ENCODE measurements around the gene CCL1.

The CCL1 gene

DNA sequence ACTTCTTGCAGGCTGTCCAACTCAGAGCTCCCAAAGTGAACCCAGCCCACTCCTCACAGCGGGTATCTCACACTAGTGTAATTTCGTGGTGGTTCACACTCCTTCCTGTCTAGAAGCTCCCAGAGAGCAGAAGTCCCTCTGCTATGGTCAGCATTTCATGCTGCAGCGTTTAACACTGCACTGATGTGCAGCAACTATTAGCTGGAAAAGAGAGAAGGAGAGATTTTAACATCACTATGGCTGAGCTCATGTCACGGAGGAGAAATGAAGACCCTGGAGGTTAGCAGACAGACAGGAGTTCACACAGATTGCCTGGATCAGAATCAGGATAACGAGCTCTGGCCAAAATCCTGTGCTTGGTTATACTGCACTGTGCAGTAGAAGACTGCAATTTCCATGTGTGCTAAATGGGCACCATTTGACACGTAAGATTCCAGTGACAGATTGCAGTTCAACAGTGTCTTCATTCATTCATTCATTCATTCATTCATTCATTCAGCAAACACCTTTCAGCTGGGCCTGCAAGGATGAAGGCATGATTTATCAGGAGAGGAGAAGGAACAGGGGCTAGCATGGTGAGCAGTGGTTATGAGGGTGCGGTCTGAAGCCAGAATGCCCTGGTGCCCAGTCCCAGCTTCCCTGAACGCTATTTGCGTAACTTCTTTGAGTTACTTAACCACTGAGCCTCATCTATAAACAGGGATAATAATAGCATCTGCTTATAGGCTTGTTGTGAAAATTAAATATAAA, 5.3 kb upstream of the CCL1 start:
- Histone ChIP-seq H3K36me3 (ENCODE audit: control insufficient read depth in 1 of 2, insufficient read depth in 2 of 2, low read length in 2 of 2) (no peaks in the 10 kb centered on the region), H3K27ac (ENCODE audit: low read length) (no peak overlapping the region), H3K4me1 (ENCODE audit: control insufficient read depth in 1 of 2, insufficient read depth in 2 of 2, low read length in 2 of 2) (no peaks in the 10 kb centered on the region), H3K27me3 (ENCODE audit: low read depth, low read length) (no peaks in the 10 kb centered on the region), H3K4me3 (ENCODE audit: low read depth in 1 of 2, low read length in 2 of 2) (no peak overlapping the region), H3K9me3 (ENCODE audit: control insufficient read depth in 1 of 2, low read length in 2 of 2) (no peaks in the 10 kb centered on the region)

DNA sequence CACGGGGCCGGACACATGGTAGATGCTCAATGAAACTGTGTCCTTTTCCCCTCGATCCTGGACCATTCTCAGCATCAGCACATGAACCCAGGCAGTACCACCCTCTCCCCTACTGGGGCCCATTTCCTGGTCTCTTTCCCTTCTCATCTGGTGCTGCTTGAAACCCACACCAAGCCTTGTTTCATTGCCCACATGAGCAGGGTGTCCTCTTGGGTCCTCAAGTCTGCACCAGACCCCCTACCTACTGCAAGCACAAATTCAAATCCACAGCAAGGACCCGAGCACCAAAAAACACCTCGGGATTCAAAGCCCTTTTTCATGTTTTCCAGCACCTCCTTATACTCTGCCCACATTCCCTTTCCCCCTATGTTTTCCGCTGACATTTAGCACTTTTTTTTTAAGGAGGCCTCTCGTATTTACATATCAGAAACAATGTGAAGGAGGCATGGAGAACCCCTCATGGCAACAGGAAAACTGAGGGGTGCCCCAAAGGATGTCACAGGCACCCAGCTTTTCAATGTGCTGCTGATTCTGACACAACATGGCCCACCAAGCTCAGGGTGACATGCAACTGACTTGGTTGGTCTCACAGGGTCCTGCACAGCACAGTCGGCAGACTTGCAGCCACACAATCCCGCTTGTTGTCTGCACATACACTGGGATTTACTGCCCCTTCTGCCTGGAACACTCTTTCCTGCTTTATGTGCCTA, 4.6 kb upstream of the CCL1 start:
- H3K27me3 ChIP-seq (ENCODE audit: low read depth, low read length) = no peaks in the 10 kb centered on the region
- no peaks in the 10 kb centered on the region for H3K4me1 ChIP-seq (ENCODE audit: control insufficient read depth in 1 of 2, insufficient read depth in 2 of 2, low read length in 2 of 2)
- H3K4me3 ChIP-seq (ENCODE audit: low read depth in 1 of 2, low read length in 2 of 2) = no peak overlapping the region
- H3K27ac ChIP-seq (ENCODE audit: low read length) = no peak overlapping the region
- H3K36me3 ChIP-seq (ENCODE audit: control insufficient read depth in 1 of 2, insufficient read depth in 2 of 2, low read length in 2 of 2) = no peaks in the 10 kb centered on the region
- no peaks in the 10 kb centered on the region for H3K9me3 ChIP-seq (ENCODE audit: control insufficient read depth in 1 of 2, low read length in 2 of 2)

DNA sequence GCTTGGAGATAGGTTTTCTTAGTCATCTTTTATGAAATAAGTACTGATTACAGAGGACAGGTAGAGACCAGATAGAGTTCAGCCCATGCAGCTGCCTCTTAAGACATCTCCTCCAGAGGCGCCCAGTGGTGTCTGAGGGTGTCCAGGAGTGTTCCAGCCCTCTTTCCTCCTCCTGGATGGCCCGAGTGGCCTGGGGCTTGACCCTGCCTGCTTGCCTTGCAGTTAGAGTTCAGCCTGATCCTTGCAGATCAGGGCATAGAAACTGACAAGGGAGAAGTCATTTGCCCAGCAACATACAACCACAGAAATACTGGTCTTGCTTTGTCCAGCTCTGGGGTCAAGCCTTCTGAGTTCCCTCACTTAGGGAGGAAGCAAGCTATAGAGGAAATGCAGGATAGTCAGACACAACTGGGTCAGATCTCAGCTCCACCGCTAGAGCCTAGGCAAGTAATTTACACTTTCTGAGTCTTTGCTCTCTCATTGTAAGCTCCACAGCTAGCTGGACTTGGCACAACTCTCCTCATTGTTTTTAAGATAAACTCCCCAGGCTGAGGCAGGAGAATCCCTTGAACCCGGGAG, 3.6 kb upstream of the CCL1 start:
- H3K4me1 ChIP-seq (ENCODE audit: control insufficient read depth in 1 of 2, insufficient read depth in 2 of 2, low read length in 2 of 2) = no peaks in the 10 kb centered on the region
- no peak overlapping the region for H3K27ac ChIP-seq (ENCODE audit: low read length)
- H3K9me3 ChIP-seq (ENCODE audit: control insufficient read depth in 1 of 2, low read length in 2 of 2) = no peaks in the 10 kb centered on the region
- H3K27me3 ChIP-seq (ENCODE audit: low read depth, low read length) = no peaks in the 10 kb centered on the region
- no peaks in the 10 kb centered on the region for H3K36me3 ChIP-seq (ENCODE audit: control insufficient read depth in 1 of 2, insufficient read depth in 2 of 2, low read length in 2 of 2)
- no peak overlapping the region for H3K4me3 ChIP-seq (ENCODE audit: low read depth in 1 of 2, low read length in 2 of 2)

DNA sequence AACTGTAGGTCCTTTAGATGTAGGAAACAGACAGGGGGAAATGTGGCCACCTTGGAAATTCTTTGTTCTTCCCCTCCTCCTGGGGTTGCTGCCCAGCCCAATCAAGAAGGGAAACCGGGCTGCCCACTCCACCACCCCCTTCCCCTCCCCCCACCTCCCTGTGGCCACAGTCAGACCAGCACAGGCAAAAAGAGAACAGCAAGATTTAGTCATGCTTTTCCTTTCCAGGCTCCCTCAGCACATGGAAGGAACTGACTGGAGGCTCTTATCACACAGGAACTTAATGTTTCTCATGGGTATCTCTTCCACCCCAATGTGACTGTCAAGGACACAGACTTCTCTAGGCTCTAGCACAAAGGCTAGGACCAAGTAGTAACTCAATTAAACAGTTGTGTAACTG, 3.0 kb upstream of the CCL1 start:
- H3K4me1 ChIP-seq (ENCODE audit: control insufficient read depth in 1 of 2, insufficient read depth in 2 of 2, low read length in 2 of 2) = no peaks in the 10 kb centered on the region
- H3K27me3 ChIP-seq (ENCODE audit: low read depth, low read length) = no peaks in the 10 kb centered on the region
- H3K4me3 ChIP-seq (ENCODE audit: low read depth in 1 of 2, low read length in 2 of 2) = no peak overlapping the region
- H3K27ac ChIP-seq (ENCODE audit: low read length) = no peak overlapping the region
- H3K9me3 ChIP-seq (ENCODE audit: control insufficient read depth in 1 of 2, low read length in 2 of 2) = no peaks in the 10 kb centered on the region
- H3K36me3 ChIP-seq (ENCODE audit: control insufficient read depth in 1 of 2, insufficient read depth in 2 of 2, low read length in 2 of 2) = no peaks in the 10 kb centered on the region

DNA sequence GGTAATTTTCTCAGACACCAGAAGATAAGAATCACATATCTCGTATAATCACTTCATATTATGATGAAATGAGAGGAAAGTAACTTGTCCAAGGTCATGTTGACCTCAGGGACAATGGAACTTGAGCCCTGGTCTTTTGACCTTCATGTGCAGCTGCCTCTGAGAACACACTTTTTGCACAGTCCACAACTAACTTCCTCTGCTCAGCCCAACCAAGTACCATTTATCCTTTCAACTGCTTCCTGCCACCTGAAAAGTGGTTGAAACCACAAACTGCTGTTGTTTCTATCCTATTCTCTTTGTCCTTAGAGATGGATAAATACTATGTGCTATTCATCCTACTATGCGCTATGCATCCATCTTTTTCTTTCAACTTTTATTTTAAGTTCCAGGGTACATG, 2.3 kb upstream of the CCL1 start:
- H3K4me1 ChIP-seq (ENCODE audit: control insufficient read depth in 1 of 2, insufficient read depth in 2 of 2, low read length in 2 of 2) = no peaks in the 10 kb centered on the region
- H3K4me3 ChIP-seq (ENCODE audit: low read depth in 1 of 2, low read length in 2 of 2) = no peak overlapping the region
- no peaks in the 10 kb centered on the region for H3K9me3 ChIP-seq (ENCODE audit: control insufficient read depth in 1 of 2, low read length in 2 of 2)
- no peaks in the 10 kb centered on the region for H3K36me3 ChIP-seq (ENCODE audit: control insufficient read depth in 1 of 2, insufficient read depth in 2 of 2, low read length in 2 of 2)
- H3K27ac ChIP-seq (ENCODE audit: low read length) = no peak overlapping the region
- H3K27me3 ChIP-seq (ENCODE audit: low read depth, low read length) = no peaks in the 10 kb centered on the region

DNA sequence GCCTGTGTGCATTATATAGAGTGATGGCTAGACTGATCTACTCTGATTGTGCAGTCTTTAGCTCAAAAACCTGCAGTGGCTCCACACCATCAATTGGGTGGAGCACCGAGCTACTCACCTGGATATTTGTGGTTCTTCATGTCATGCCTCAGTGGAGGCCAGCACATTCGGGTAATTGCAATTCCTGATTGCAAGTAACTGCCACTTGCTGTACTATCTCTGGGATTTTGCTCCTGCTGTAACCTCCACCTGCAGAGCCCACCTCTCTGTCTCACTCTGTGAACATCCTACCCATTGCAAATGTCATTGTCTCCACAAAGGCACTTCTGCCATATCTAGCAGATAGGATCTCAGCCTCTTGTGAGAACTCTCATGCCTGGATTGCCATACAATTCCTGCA, 1.7 kb upstream of the CCL1 start:
- H3K36me3 ChIP-seq (ENCODE audit: control insufficient read depth in 1 of 2, insufficient read depth in 2 of 2, low read length in 2 of 2) = no peaks in the 10 kb centered on the region
- H3K27me3 ChIP-seq (ENCODE audit: low read depth, low read length) = no peaks in the 10 kb centered on the region
- no peak overlapping the region for H3K27ac ChIP-seq (ENCODE audit: low read length)
- no peaks in the 10 kb centered on the region for H3K4me1 ChIP-seq (ENCODE audit: control insufficient read depth in 1 of 2, insufficient read depth in 2 of 2, low read length in 2 of 2)
- no peaks in the 10 kb centered on the region for H3K9me3 ChIP-seq (ENCODE audit: control insufficient read depth in 1 of 2, low read length in 2 of 2)
- no peak overlapping the region for H3K4me3 ChIP-seq (ENCODE audit: low read depth in 1 of 2, low read length in 2 of 2)

DNA sequence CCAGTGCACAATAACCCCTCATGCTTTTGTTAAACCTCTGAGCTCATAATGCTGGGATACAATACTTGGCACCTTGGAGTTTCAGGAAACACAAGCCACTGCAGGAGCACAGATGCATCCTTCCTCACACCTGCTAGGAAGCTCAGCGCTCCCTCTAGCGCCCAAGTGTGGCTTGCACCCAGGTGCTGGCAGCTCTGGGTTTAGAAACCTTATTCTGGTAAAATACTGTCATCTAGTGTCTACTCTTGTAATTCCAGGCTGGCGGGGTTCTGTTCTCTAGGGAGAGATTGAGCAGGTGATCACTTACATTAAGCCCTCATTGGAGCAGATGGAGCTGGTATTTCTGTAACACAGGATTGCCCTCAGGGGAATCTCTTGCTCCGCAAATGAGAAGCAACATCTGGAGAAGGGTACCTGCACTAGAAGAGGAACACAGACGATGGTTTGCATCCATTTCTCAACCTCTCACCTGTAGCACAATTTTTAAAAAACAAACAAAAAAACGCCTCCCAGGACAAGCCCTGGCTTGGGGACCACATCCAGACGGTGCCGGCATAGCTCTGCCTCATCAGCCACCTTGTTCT, 1.5 kb downstream of the CCL1 start:
- Histone ChIP-seq H3K9me3 (ENCODE audit: control insufficient read depth in 1 of 2, low read length in 2 of 2) (no peaks in the 10 kb centered on the region), H3K27me3 (ENCODE audit: low read depth, low read length) (no peaks in the 10 kb centered on the region)

DNA sequence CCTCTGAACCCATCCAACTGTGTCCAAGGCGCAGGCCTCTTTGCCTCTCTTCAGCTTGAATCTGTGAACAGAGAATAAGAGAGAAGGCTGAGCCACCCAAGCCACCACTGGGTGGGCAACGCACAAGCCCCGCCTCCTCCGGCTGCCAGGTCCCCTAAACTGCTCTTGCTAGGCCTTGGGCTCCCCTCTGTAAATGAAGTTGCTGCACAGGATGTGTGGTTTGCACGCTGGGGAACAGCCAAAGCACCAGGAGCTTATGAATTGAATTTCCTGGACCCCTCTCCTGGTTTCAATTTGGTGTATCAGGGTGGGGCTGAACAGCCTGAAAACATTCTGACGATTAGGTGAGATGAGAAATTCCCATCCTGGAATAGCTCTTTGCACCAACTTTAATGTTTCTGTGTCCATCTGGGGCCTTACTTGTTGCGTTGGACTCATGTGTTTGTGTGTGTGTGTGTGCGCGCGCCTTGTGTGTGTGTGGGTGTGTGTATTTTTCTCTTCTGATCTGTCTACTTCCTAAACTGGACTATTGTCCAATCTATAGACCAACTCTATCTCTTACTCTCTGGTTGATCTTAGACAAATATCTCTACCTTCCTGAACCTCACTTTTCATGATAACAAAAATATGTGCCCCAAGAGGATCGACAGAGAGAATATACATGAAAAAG, 2.3 kb downstream of the CCL1 start:
- no peak overlapping the region for H3K4me3 ChIP-seq (ENCODE audit: low read depth in 1 of 2, low read length in 2 of 2)
- no peaks in the 10 kb centered on the region for H3K27me3 ChIP-seq (ENCODE audit: low read depth, low read length)

More for the DNA sequence above, 1.5 kb downstream of the CCL1 start:
- no peak overlapping the region for H3K27ac ChIP-seq (ENCODE audit: low read length)
- no peak overlapping the region for H3K4me3 ChIP-seq (ENCODE audit: low read depth in 1 of 2, low read length in 2 of 2)
- no peaks in the 10 kb centered on the region for H3K4me1 ChIP-seq (ENCODE audit: control insufficient read depth in 1 of 2, insufficient read depth in 2 of 2, low read length in 2 of 2)
- no peaks in the 10 kb centered on the region for H3K36me3 ChIP-seq (ENCODE audit: control insufficient read depth in 1 of 2, insufficient read depth in 2 of 2, low read length in 2 of 2)

DNA sequence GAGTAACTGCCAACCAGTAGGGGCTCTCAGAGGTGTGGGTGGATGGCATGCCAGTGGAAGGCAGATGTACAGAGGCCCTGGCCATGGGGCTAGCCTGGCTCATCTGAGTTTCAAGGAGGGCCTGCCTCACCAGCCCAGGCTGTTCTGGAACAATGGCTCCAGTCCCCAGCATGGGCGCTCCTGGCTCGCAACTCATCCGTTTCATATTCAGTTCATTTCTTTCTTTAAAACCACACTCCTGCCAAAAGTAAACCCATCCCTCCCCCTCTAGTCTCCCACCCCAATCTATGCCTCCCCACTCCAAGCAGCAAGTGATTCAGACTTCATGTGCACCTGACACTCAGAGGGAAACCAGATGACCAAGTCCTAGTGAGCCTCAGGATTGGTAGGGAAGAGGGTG, 4.4 kb downstream of the CCL1 start:
- Histone ChIP-seq H3K27me3 (ENCODE audit: low read depth, low read length) (no peaks in the 10 kb centered on the region), H3K27ac (ENCODE audit: low read length) (no peak overlapping the region), H3K4me1 (ENCODE audit: control insufficient read depth in 1 of 2, insufficient read depth in 2 of 2, low read length in 2 of 2) (no peaks in the 10 kb centered on the region), H3K4me3 (ENCODE audit: low read depth in 1 of 2, low read length in 2 of 2) (no peak overlapping the region), H3K36me3 (ENCODE audit: control insufficient read depth in 1 of 2, insufficient read depth in 2 of 2, low read length in 2 of 2) (no peaks in the 10 kb centered on the region), H3K9me3 (ENCODE audit: control insufficient read depth in 1 of 2, low read length in 2 of 2) (no peaks in the 10 kb centered on the region)

More for the DNA sequence above, 2.3 kb downstream of the CCL1 start:
- Histone ChIP-seq H3K9me3 (ENCODE audit: control insufficient read depth in 1 of 2, low read length in 2 of 2) (no peaks in the 10 kb centered on the region), H3K36me3 (ENCODE audit: control insufficient read depth in 1 of 2, insufficient read depth in 2 of 2, low read length in 2 of 2) (no peaks in the 10 kb centered on the region), H3K27ac (ENCODE audit: low read length) (no peak overlapping the region), H3K4me1 (ENCODE audit: control insufficient read depth in 1 of 2, insufficient read depth in 2 of 2, low read length in 2 of 2) (no peaks in the 10 kb centered on the region)

DNA sequence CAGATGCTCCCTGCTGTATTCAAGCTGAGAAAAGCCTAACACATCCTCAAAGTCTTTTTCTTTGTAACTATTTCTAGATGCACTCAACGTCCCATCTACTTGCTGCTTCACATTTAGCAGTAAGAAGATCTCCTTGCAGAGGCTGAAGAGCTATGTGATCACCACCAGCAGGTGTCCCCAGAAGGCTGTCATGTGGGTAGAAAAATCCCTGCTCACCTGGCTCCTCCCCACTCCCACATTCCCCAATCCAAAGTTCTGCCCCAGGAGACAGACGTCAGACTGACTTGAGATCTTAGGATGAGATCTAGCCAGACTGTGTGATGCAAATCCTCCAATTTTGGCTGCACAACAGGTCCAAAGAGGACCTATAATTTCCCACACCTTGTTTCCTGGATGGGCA, 5.6 kb downstream of the CCL1 start:
- Histone ChIP-seq H3K9me3 (ENCODE audit: control insufficient read depth in 1 of 2, low read length in 2 of 2) (no peaks in the 10 kb centered on the region), H3K27ac (ENCODE audit: low read length) (no peak overlapping the region), H3K4me3 (ENCODE audit: low read depth in 1 of 2, low read length in 2 of 2) (no peak overlapping the region), H3K36me3 (ENCODE audit: control insufficient read depth in 1 of 2, insufficient read depth in 2 of 2, low read length in 2 of 2) (no peaks in the 10 kb centered on the region), H3K27me3 (ENCODE audit: low read depth, low read length) (no peaks in the 10 kb centered on the region), H3K4me1 (ENCODE audit: control insufficient read depth in 1 of 2, insufficient read depth in 2 of 2, low read length in 2 of 2) (no peaks in the 10 kb centered on the region)

DNA sequence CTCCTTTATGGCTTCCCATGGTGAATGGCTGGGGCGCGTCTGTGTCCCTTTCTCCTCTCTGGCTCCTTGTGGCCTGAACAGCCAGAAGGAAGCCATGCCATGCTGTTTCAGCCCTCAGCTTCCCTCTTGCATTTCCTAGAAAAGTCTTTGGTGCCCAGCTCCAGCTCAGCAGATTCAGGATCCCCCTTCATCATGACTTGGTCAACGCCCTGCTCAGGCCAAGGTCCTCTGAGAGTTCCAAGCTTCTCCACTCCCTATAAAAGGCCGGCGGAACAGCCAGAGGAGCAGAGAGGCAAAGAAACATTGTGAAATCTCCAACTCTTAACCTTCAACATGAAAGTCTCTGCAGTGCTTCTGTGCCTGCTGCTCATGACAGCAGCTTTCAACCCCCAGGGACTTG, 6.8 kb downstream of the CCL1 start, which contains the start of gene CCL13:
Gene CCL13 (plus strand): TSS at position 287 of the 400 bp plus-strand sequence. CDS start 47 bp downstream, at position 334.
- no peaks in the 10 kb centered on the region for H3K36me3 ChIP-seq (ENCODE audit: control insufficient read depth in 1 of 2, insufficient read depth in 2 of 2, low read length in 2 of 2)
- no peaks in the 10 kb centered on the region for H3K9me3 ChIP-seq (ENCODE audit: control insufficient read depth in 1 of 2, low read length in 2 of 2)
- no peak within 1 kb of the TSS for H3K27ac ChIP-seq (ENCODE audit: low read length)
- no peak within 1 kb of the TSS for H3K4me3 ChIP-seq (ENCODE audit: low read depth in 1 of 2, low read length in 2 of 2)
- H3K27me3 ChIP-seq (ENCODE audit: low read depth, low read length) = no peaks in the 10 kb centered on the region
- H3K4me1 ChIP-seq (ENCODE audit: control insufficient read depth in 1 of 2, insufficient read depth in 2 of 2, low read length in 2 of 2) = no peaks in the 10 kb centered on the region
